AG04450 (cell line): ENCODE measurements around the gene MAP2K2. TPM values are rescaled to one million over a fixed set of nuclear protein-coding genes. Genes with fewer than 3 reads are reported as not detected.

ENCODE experiments used
- CTCF ChIA-PET: fragments of 300-600, 350-600 bp; formaldehyde crosslinking; extraction: SDS; loops from one replicate; lab custom pipeline; 2022; ENCODE audit warnings: antibody characterized with exemption, inconsistent platforms; lab: Charles Lee
- POLR2A ChIA-PET: fragments of 350-600 bp; formaldehyde crosslinking; extraction: SDS; loops from one replicate; lab custom pipeline; 2021; ENCODE audit warnings: antibody characterized with exemption, inconsistent platforms; lab: Yijun Ruan, JAX
- DNase-seq: peaks from one replicate; pipeline ENCODE4 v3.0.0-alpha.2; 2011; ENCODE audit warnings: low read depth, low spot score
- H3K27ac ChIP-seq: one replicate; pipeline ENCODE4 v1.5.1; 2012; ENCODE audit warnings: low read depth, low read length, control low read depth
- H3K27me3 ChIP-seq: one replicate; pipeline ENCODE4 v1.6.0; 2012; ENCODE audit warnings: low read length; ENCODE audit not compliant: control insufficient read depth, insufficient read depth
- H3K4me3 ChIP-seq: 2 replicates; pipeline ENCODE4 v1.5.1; 2011; ENCODE audit warnings: mild to moderate bottlenecking, low read depth, low read length, control low read depth
- H3K9me3 ChIP-seq: 2 replicates; pipeline ENCODE4 v1.5.1; 2012; ENCODE audit warnings: low read length; ENCODE audit not compliant: control insufficient read depth, insufficient read depth
- polyA plus RNA-seq: library from polyadenylated mRNA; depleted of rRNA; stranded (reverse); fragments of >200 nt; gene quantifications from 2 replicates; pipeline ENCODE4 v1.2.3, GENCODE V29; 2011
- TF ChIP-seq, protein P1 (sequence below): IDR thresholded peaks from 2 replicates; pipeline ENCODE4 v1.5.1; 2011; ENCODE audit warnings: low read depth, low read length, control low read depth, inconsistent platforms

MAP2K2 gene
- polyA plus RNA-seq, 1 experiment, result 65.1 TPM

DNA sequence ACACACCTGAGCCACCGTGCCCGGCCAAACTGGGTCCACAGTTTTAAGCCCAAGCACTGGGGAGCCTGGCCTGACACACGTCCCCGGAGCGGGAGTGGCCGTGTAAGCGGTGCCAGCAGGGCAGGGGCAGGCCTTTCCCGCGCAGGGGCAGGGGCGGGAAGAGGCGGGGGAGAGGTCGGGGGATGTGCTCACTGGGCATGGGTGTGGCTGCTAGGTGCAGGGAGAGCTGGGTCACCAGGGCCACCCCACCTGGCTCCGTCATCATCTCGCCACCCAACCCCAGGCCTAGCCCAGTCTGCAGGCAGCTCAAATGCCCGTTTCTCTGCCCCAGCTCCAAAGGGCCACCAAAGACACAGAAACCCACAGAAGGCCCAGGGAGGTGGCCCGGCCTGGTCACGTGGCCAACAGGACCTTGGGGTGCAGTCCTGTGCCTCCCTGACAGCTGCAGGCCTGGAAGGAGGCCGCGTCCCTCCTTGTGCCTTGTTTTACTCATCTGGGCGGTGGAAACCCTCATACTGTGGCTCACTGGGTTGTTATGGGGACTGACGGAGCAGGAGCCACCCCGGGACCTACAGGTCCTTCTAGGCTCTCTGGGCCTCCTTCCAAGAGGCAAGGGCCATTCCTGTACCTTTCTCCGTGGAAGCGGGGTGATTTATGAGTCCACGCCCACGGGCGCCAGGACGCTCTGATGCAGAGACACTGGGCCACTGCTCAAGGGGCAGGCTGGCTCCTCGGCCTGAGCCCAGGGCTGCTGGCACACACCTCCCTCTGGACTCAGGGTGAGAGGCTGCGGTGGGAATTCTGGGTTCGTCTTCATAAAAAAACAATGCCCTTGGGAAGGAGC, 27.7 kb downstream of the MAP2K2 start:
- Histone ChIP-seq H3K9me3 (no peaks in the 10 kb centered on the region; the same call in 1 of the 2 replicates), H3K27me3 (no peaks in the 10 kb centered on the region), H3K27ac (no peak overlapping the region), H3K4me3 (no peak overlapping the region)
- TF ChIP-seq, protein P1, sequence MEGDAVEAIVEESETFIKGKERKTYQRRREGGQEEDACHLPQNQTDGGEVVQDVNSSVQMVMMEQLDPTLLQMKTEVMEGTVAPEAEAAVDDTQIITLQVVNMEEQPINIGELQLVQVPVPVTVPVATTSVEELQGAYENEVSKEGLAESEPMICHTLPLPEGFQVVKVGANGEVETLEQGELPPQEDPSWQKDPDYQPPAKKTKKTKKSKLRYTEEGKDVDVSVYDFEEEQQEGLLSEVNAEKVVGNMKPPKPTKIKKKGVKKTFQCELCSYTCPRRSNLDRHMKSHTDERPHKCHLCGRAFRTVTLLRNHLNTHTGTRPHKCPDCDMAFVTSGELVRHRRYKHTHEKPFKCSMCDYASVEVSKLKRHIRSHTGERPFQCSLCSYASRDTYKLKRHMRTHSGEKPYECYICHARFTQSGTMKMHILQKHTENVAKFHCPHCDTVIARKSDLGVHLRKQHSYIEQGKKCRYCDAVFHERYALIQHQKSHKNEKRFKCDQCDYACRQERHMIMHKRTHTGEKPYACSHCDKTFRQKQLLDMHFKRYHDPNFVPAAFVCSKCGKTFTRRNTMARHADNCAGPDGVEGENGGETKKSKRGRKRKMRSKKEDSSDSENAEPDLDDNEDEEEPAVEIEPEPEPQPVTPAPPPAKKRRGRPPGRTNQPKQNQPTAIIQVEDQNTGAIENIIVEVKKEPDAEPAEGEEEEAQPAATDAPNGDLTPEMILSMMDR, result no peak
- CTCF ChIA-PET, result no interaction called here
- POLR2A ChIA-PET, result interaction anchor here (0.6 kb wide), 1 partner anchor 11 kb away, joined by 6 read pairs; no protein-coding TSS in a partner anchor
- DNase-seq, result no peak

DNA sequence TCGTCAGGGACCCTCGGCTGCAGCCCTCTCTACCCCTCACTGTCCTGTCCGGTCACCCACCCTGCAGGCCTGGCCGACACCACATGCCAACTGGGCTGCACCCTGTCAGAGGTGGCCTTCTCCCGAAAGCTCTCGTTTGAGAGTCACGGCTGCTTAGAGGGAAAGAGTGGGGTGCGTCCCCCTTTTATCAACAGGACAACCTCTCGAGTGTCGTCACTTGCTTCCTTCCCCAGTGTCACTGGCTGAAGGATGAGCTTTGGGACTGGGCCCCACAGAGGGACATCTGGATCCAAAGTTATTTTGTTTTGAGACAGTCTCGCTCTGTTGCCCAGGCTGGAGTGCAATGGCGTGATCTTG, 28.5 kb downstream of the MAP2K2 start:
- no peaks in the 10 kb centered on the region for H3K27me3 ChIP-seq
- TF ChIP-seq, protein P1, result no peak
- ChIA-PET CTCF (no interaction called here), POLR2A (no interaction called here)
- no peak overlapping the region for H3K27ac ChIP-seq
- no peaks in the 10 kb centered on the region; the same call in 1 of the 2 replicates for H3K9me3 ChIP-seq
- no peak overlapping the region for H3K4me3 ChIP-seq
- no peak for DNase-seq

DNA sequence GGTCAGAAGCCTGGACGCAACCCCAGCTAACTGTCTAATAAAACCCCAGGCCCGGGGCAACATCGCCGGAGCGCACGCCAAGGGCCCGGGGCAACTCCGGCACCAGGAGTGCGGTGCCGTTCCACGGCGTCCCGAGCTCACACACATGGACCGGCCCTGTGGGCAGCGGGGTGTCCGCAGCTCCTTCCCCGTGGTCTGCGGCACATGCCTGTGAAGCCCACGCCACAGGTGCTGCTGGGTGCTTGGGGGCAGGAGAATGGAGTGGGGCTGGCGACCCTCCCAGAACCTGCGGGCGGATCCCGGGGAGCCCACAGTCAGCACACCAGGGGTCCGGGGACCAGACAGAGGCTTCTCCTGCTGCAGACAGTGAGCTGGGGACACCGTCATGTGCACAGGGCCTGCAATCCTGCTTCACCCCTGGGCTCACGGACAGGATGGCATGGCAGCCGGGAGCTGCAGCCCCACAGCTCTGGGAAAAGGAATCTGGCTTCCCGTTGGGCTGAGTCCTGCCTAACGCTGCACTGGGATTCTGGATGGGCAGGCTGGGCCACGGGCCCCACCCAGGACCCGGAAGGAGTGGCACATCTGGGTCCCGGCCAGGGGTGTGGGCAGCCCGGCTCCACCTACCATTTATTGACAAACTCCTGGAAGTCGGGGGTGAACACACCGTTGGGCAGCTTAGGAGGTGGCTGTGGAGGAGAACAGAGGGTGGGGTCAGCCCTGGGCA, 29.0 kb downstream of the MAP2K2 start:
- Histone ChIP-seq H3K27ac (no peak overlapping the region), H3K4me3 (no peak overlapping the region), H3K27me3 (no peaks in the 10 kb centered on the region), H3K9me3 (no peaks in the 10 kb centered on the region; the same call in 1 of the 2 replicates)
- POLR2A ChIA-PET, result no interaction called here
- CTCF ChIA-PET, result no interaction called here
- DNase-seq, result no peak
- TF ChIP-seq, protein P1, result no peak

DNA sequence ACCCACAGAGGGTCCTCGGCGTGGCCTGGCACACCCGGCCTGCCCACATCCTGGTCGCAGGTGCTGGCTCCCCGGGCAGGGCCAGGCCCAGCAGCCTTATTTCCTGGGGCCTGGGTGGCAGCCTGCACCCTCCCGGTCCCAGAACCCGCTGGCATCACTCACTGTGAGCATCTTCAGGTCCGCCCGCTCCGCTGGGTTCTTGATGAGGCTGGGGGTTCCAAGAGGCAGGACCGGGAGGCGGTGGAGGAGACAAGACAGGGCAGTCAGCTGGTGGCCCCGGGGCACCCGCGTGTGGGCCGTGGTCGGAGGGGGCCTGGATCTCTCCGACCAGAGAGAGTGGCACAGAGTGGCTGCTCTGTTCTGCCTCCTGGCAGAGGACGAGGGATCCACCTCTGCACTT, 29.6 kb downstream of the MAP2K2 start:
- no peak overlapping the region for H3K4me3 ChIP-seq
- H3K9me3 ChIP-seq, result no peaks in the 10 kb centered on the region; the same call in 1 of the 2 replicates
- no peaks in the 10 kb centered on the region for H3K27me3 ChIP-seq
- ChIA-PET CTCF (no interaction called here), POLR2A (no interaction called here)
- no peak overlapping the region for H3K27ac ChIP-seq
- TF ChIP-seq, protein P1, result no peak
- no peak for DNase-seq
